Liver (tissue), 9 donors: Measurements from ENCODE around the gene C10orf53. TPM values are rescaled to one million over a fixed set of nuclear protein-coding genes. Genes with fewer than 3 reads are reported as not detected.

Source experiments
- DNase-seq: peaks from one replicate; pipeline ENCODE4 v3.0.0-alpha.2; 2017; ENCODE audit warnings: low spot score
- H3K27ac ChIP-seq, 2 donors: one replicate each; pipeline ENCODE4 v1.7.0; 2013; ENCODE audit warnings: inconsistent platforms in 2 of 2, low read length in 2 of 2, control low read depth in 1 of 2, low read depth in 1 of 2, mild to moderate bottlenecking in 1 of 2
- H3K27me3 ChIP-seq, 4 donors: one replicate each; pipeline versions ENCODE4 v1.6.1 to v1.7.0; 2013; ENCODE audit warnings: low read length in 3 of 4, inconsistent platforms in 1 of 4, mild to moderate bottlenecking in 1 of 4, moderate library complexity in 1 of 4; ENCODE audit not compliant: control insufficient read depth in 4 of 4, insufficient read depth in 4 of 4
- H3K36me3 ChIP-seq, 4 donors: one replicate each; pipeline versions ENCODE4 v1.6.1 to v1.7.0; 2013; ENCODE audit warnings: low read length in 3 of 4, mild to moderate bottlenecking in 3 of 4, low read depth in 1 of 4, moderate library complexity in 1 of 4; ENCODE audit not compliant: control insufficient read depth in 4 of 4, insufficient read depth in 3 of 4
- H3K4me1 ChIP-seq, 4 donors: one replicate each; pipeline versions ENCODE4 v1.6.1 to v1.7.0; 2013; ENCODE audit warnings: low read length in 3 of 4, mild to moderate bottlenecking in 3 of 4, moderate library complexity in 1 of 4; ENCODE audit not compliant: control insufficient read depth in 4 of 4, insufficient read depth in 4 of 4
- H3K4me3 ChIP-seq, 3 donors: one replicate each; pipeline versions ENCODE4 v1.6.1 to v1.7.0; 2013; ENCODE audit warnings: low read length in 3 of 3, control low read depth in 1 of 3, low read depth in 1 of 3, mild to moderate bottlenecking in 1 of 3
- H3K9ac ChIP-seq, 2 donors: one replicate each; pipeline ENCODE4 v1.7.0; 2013; ENCODE audit warnings: low read length in 2 of 2, mild to moderate bottlenecking in 2 of 2, moderate library complexity in 2 of 2, control low read depth in 1 of 2, low read depth in 1 of 2
- H3K9me3 ChIP-seq, 4 donors: one replicate each; pipeline versions ENCODE4 v1.6.1 to v1.7.0; 2013; ENCODE audit warnings: low read length in 3 of 4; ENCODE audit not compliant: control insufficient read depth in 4 of 4
- EGR1 ChIP-seq, 2 donors: IDR thresholded peaks; 2 replicates each; pipeline ENCODE4 v1.6.1; 2016 to 2018; ENCODE audit warnings: antibody characterized with exemption in 2 of 2, low read depth in 2 of 2
- FOXA1 ChIP-seq: IDR thresholded peaks from 2 replicates; pipeline ENCODE4 v1.6.1; 2016; ENCODE audit warnings: antibody characterized with exemption
- FOXA2 ChIP-seq: IDR thresholded peaks from 2 replicates; pipeline ENCODE4 v1.6.1; 2016; ENCODE audit warnings: antibody characterized with exemption
- GABPA ChIP-seq, 2 donors: IDR thresholded peaks in 1 of 2; conservative IDR thresholded peaks in 1 of 2; 2 replicates each; pipeline ENCODE4 v1.6.1; 2016; ENCODE audit warnings: antibody characterized with exemption in 2 of 2, mild to moderate bottlenecking in 1 of 2, moderate library complexity in 1 of 2
- HNF4A ChIP-seq, 2 donors: conservative IDR thresholded peaks; 2 replicates each; pipeline ENCODE4 v1.6.1; 2016; ENCODE audit warnings: antibody characterized with exemption in 2 of 2, mild to moderate bottlenecking in 2 of 2
- HNF4G ChIP-seq: IDR thresholded peaks from 2 replicates; pipeline ENCODE4 v1.6.1; 2016; ENCODE audit warnings: antibody characterized with exemption
- JUND ChIP-seq, 2 donors: IDR thresholded peaks; 2 replicates each; pipeline ENCODE4 v1.6.1; 2016; ENCODE audit warnings: antibody characterized with exemption in 2 of 2
- NR2F2 ChIP-seq: IDR thresholded peaks from 2 replicates; pipeline ENCODE4 v1.6.1; 2016; ENCODE audit warnings: antibody characterized with exemption
- RAD21 ChIP-seq, 2 donors: IDR thresholded peaks; 2 replicates each; pipeline ENCODE4 v1.6.1; 2016; ENCODE audit warnings: antibody characterized with exemption in 2 of 2, mild to moderate bottlenecking in 2 of 2
- RXRA ChIP-seq, 2 donors: IDR thresholded peaks; 2 replicates each; pipeline ENCODE4 v1.6.1; 2017 to 2018; ENCODE audit warnings: antibody characterized with exemption in 2 of 2, mild to moderate bottlenecking in 1 of 2
- SP1 ChIP-seq: IDR thresholded peaks from 2 replicates; pipeline ENCODE4 v1.6.1; 2018; ENCODE audit warnings: antibody characterized with exemption, mild to moderate bottlenecking
- TAF1 ChIP-seq: conservative IDR thresholded peaks from 2 replicates; pipeline ENCODE4 v1.6.1; 2016; ENCODE audit warnings: antibody characterized with exemption, mild to moderate bottlenecking
- YY1 ChIP-seq: IDR thresholded peaks from 2 replicates; pipeline ENCODE4 v1.6.1; 2016; ENCODE audit warnings: antibody characterized with exemption, mild to moderate bottlenecking
- WGBS: extraction: QIAGEN DNeasy Blood & Tissue Kit; methylation state at CpG from one replicate; pipeline ENCODE4 v1.1.7; 2013; 5-methylcytosine and 5-hydroxymethylcytosine counted together
- polyA plus RNA-seq, 2 donors: library from polyadenylated mRNA; stranded (reverse) in 1 of 2; unstranded in 1 of 2; fragments of 200-250 nt in 1 of 2; fragments of >200 nt in 1 of 2; fragmentation: Nextera tagmentation in 1 of 2; extraction: Ambion mirVana in 1 of 2; gene quantifications; one replicate each; pipeline versions ENCODE4 v1.2.1 to v1.2.3, GENCODE V29; 2013 to 2015
- total RNA-seq, 2 donors: library from RNA; depleted of rRNA; stranded (reverse); fragments of >200 nt; gene quantifications; one replicate each; pipeline ENCODE4 v1.2.3, GENCODE V29; 2014
- TF ChIP-seq, protein P1 (sequence below): IDR thresholded peaks from 2 replicates; pipeline ENCODE4 v1.6.1; 2016; ENCODE audit warnings: antibody characterized with exemption
- TF ChIP-seq, protein P2 (sequence below): fragments of 150-350 bp; IDR thresholded peaks from 2 replicates; pipeline ENCODE4 v1.5.1; 2017; ENCODE audit warnings: improper control_type of control experiment, low read depth, low read length; ENCODE audit not compliant: missing input control
- TF ChIP-seq, protein P3 (sequence below): IDR thresholded peaks from 2 replicates; pipeline ENCODE4 v1.6.1; 2016; ENCODE audit warnings: antibody characterized with exemption
- TF ChIP-seq, protein P4 (sequence below): IDR thresholded peaks from 2 replicates; pipeline ENCODE4 v1.6.1; 2016; ENCODE audit warnings: antibody characterized with exemption
- TF ChIP-seq, protein P5 (sequence below): IDR thresholded peaks from 2 replicates; pipeline ENCODE4 v1.6.1; 2016; ENCODE audit warnings: antibody characterized with exemption, mild to moderate bottlenecking
- donor health status: healthy.
- donor health status: healthy.
- donor health status: healthy.
- donor health status: healthy.
- donor health status: healthy.

C10orf53 gene
- total and polyA plus RNA-seq, 4 donors, result not detected

DNA sequence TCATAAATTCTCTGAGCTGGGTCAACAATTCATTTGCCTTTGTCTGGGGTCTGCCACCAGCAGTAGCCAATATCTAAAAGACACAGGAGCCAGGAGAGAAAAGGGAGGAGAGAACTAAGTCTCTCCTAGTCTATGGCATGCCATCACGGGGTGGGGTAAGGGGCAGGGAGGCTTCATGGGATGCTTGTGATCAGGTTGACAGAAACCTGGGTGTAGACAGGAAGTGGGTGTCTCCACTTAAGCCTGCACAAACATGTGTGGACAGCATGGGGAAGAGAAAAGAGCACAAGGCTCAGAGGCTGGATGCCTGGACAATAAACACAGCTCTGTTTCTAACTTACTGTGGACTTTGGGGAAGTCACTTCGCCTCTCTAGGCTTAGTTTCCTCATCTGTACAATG, 11.5 kb upstream of the C10orf53 start:
- H3K9me3 ChIP-seq, result peaks cover 0 to 6% (median 0%) of the 10 kb centered on the region in 4 donors
- no peak overlapping the region for H3K27ac ChIP-seq
- no peaks in the 10 kb centered on the region for H3K4me1 ChIP-seq
- whole genome bisulfite sequencing, result 62% methylated on average over 2 of the region's 2 CpGs
- H3K4me3 ChIP-seq, result no peak overlapping the region
- H3K36me3 ChIP-seq, result no peaks in the 10 kb centered on the region
- TF ChIP-seq, protein P1, sequence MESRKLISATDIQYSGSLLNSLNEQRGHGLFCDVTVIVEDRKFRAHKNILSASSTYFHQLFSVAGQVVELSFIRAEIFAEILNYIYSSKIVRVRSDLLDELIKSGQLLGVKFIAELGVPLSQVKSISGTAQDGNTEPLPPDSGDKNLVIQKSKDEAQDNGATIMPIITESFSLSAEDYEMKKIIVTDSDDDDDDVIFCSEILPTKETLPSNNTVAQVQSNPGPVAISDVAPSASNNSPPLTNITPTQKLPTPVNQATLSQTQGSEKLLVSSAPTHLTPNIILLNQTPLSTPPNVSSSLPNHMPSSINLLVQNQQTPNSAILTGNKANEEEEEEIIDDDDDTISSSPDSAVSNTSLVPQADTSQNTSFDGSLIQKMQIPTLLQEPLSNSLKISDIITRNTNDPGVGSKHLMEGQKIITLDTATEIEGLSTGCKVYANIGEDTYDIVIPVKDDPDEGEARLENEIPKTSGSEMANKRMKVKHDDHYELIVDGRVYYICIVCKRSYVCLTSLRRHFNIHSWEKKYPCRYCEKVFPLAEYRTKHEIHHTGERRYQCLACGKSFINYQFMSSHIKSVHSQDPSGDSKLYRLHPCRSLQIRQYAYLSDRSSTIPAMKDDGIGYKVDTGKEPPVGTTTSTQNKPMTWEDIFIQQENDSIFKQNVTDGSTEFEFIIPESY, result no peak
- no peak for TF ChIP-seq FOXA1
- TF ChIP-seq NR2F2, result no peak
- TF ChIP-seq, protein P2, sequence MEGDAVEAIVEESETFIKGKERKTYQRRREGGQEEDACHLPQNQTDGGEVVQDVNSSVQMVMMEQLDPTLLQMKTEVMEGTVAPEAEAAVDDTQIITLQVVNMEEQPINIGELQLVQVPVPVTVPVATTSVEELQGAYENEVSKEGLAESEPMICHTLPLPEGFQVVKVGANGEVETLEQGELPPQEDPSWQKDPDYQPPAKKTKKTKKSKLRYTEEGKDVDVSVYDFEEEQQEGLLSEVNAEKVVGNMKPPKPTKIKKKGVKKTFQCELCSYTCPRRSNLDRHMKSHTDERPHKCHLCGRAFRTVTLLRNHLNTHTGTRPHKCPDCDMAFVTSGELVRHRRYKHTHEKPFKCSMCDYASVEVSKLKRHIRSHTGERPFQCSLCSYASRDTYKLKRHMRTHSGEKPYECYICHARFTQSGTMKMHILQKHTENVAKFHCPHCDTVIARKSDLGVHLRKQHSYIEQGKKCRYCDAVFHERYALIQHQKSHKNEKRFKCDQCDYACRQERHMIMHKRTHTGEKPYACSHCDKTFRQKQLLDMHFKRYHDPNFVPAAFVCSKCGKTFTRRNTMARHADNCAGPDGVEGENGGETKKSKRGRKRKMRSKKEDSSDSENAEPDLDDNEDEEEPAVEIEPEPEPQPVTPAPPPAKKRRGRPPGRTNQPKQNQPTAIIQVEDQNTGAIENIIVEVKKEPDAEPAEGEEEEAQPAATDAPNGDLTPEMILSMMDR, result no peak
- TF ChIP-seq, protein P3, sequence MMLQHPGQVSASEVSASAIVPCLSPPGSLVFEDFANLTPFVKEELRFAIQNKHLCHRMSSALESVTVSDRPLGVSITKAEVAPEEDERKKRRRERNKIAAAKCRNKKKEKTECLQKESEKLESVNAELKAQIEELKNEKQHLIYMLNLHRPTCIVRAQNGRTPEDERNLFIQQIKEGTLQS, result no peak
- TF ChIP-seq, protein P4, sequence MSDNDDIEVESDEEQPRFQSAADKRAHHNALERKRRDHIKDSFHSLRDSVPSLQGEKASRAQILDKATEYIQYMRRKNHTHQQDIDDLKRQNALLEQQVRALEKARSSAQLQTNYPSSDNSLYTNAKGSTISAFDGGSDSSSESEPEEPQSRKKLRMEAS, result no peak
- H3K9ac ChIP-seq, result no peak overlapping the region
- H3K27me3 ChIP-seq, result peaks cover 0 to 5% (median 0%) of the 10 kb centered on the region in 4 donors
- no peak for DNase-seq

DNA sequence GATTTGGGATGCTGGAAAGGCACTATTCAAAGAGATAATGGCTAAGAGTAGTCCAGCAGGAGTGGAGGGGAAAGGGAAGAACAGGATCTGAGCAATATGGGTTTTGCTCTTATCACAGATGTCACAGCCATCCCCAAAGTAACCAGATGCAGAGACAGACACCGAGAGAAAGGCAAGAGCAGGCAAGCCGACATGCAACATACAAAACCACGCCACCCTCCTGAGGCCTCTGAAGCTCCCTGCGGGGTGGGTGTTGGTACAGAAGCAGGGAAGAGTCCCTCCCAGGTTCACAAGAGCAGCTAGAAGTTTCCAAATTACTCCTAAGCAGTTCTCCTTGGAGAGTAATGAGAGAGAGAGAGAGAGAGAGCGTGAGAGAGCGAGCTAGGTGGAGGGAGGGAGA, 10.8 kb upstream of the C10orf53 start:
- Histone ChIP-seq H3K36me3 (no peaks in the 10 kb centered on the region), H3K9ac (no peak overlapping the region), H3K4me3 (no peak overlapping the region), H3K27me3 (peaks cover 0 to 5% (median 0%) of the 10 kb centered on the region in 4 donors), H3K9me3 (peaks cover 0 to 6% (median 0%) of the 10 kb centered on the region in 4 donors), H3K4me1 (no peaks in the 10 kb centered on the region), H3K27ac (no peak overlapping the region)
- no peak for TF ChIP-seq GABPA (IDR thresholded peaks at IDR 0.05 in 1 of 2, conservative IDR thresholded peaks at IDR 0.05 in 1 of 2)
- no peak for TF ChIP-seq HNF4G
- TF ChIP-seq RXRA (IDR thresholded peaks at IDR 0.05), result no peak
- TF ChIP-seq YY1, result no peak
- no peak for TF ChIP-seq HNF4A (conservative IDR thresholded peaks at IDR 0.05)
- no peak for TF ChIP-seq JUND (IDR thresholded peaks at IDR 0.05)
- TF ChIP-seq, protein P3, result no peak
- TF ChIP-seq, protein P2, result no peak
- TF ChIP-seq, protein P1, result no peak
- no peak for TF ChIP-seq SP1
- no peak for TF ChIP-seq EGR1 (IDR thresholded peaks at IDR 0.05; ENCODE audit: low read depth in 2 of 2)
- no peak for TF ChIP-seq FOXA2
- TF ChIP-seq FOXA1, result no peak
- no peak for TF ChIP-seq RAD21 (IDR thresholded peaks at IDR 0.05)
- TF ChIP-seq, protein P4, result no peak
- no peak for TF ChIP-seq NR2F2
- no peak for TF ChIP-seq TAF1
- TF ChIP-seq, protein P5, sequence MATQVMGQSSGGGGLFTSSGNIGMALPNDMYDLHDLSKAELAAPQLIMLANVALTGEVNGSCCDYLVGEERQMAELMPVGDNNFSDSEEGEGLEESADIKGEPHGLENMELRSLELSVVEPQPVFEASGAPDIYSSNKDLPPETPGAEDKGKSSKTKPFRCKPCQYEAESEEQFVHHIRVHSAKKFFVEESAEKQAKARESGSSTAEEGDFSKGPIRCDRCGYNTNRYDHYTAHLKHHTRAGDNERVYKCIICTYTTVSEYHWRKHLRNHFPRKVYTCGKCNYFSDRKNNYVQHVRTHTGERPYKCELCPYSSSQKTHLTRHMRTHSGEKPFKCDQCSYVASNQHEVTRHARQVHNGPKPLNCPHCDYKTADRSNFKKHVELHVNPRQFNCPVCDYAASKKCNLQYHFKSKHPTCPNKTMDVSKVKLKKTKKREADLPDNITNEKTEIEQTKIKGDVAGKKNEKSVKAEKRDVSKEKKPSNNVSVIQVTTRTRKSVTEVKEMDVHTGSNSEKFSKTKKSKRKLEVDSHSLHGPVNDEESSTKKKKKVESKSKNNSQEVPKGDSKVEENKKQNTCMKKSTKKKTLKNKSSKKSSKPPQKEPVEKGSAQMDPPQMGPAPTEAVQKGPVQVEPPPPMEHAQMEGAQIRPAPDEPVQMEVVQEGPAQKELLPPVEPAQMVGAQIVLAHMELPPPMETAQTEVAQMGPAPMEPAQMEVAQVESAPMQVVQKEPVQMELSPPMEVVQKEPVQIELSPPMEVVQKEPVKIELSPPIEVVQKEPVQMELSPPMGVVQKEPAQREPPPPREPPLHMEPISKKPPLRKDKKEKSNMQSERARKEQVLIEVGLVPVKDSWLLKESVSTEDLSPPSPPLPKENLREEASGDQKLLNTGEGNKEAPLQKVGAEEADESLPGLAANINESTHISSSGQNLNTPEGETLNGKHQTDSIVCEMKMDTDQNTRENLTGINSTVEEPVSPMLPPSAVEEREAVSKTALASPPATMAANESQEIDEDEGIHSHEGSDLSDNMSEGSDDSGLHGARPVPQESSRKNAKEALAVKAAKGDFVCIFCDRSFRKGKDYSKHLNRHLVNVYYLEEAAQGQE, result no peak
- no peak for DNase-seq
- WGBS, result 72% methylated on average over 6 of the region's 6 CpGs
